Ishikawa (cell line): Measurements from ENCODE around the gene UBXN10.

Experiments used
- CEBPB ChIP-seq: IDR thresholded peaks from 2 replicates; pipeline ENCODE4 v1.6.1; 2012
- CREB1 ChIP-seq: IDR thresholded peaks from 2 replicates; pipeline ENCODE4 v1.6.1; 2012; ENCODE audit warnings: low read depth
- EGR1 ChIP-seq: IDR thresholded peaks from 2 replicates; pipeline ENCODE4 v1.6.1; 2012
- EP300 ChIP-seq: IDR thresholded peaks from 2 replicates; pipeline ENCODE4 v1.6.1; 2012; ENCODE audit warnings: borderline replicate concordance
- FOXM1 ChIP-seq: IDR thresholded peaks from 2 replicates; pipeline ENCODE4 v1.6.1; 2012; ENCODE audit warnings: low read depth, borderline replicate concordance
- MAX ChIP-seq: IDR thresholded peaks from 2 replicates; pipeline ENCODE4 v1.6.1; 2012
- NFIC ChIP-seq: IDR thresholded peaks from 2 replicates; pipeline ENCODE4 v1.6.1; 2012
- RAD21 ChIP-seq: IDR thresholded peaks from 2 replicates; pipeline ENCODE4 v1.6.1; 2012; ENCODE audit warnings: low read depth
- REST ChIP-seq: IDR thresholded peaks from 2 replicates; pipeline ENCODE4 v1.6.1; 2012; ENCODE audit warnings: low read depth, mild to moderate bottlenecking
- TAF1 ChIP-seq: IDR thresholded peaks from 2 replicates; pipeline ENCODE4 v1.6.1; 2012; ENCODE audit warnings: low read depth, mild to moderate bottlenecking
- TCF12 ChIP-seq: IDR thresholded peaks from 2 replicates; pipeline ENCODE4 v1.6.1; 2012; ENCODE audit warnings: low read depth
- TEAD4 ChIP-seq: IDR thresholded peaks from 2 replicates; pipeline ENCODE4 v1.6.1; 2012
- USF1 ChIP-seq: IDR thresholded peaks from 2 replicates; pipeline ENCODE4 v1.6.1; 2012
- YY1 ChIP-seq: IDR thresholded peaks from 2 replicates; pipeline ENCODE4 v1.6.1; 2012; ENCODE audit warnings: low read depth
- ZBTB7A ChIP-seq: IDR thresholded peaks from 2 replicates; pipeline ENCODE4 v1.6.1; 2012; ENCODE audit warnings: low read depth

UBXN10 gene

GRCh38 chr1:20202166-20202565 is 16.3 kb downstream of the UBXN10 start:
- TF ChIP-seq NFIC, result no peak
- no peak for TF ChIP-seq CREB1
- TF ChIP-seq MAX, result no peak
- TF ChIP-seq EGR1, result no peak
- no peak for TF ChIP-seq FOXM1
- TF ChIP-seq USF1, result no peak
- no peak for TF ChIP-seq TEAD4
- no peak for TF ChIP-seq REST
- TF ChIP-seq TCF12, result no peak
- no peak for TF ChIP-seq RAD21
- TF ChIP-seq TAF1, result no peak
- no peak for TF ChIP-seq ZBTB7A
- no peak for TF ChIP-seq YY1
- no peak for TF ChIP-seq EP300
- TF ChIP-seq CEBPB, result no peak

- TF ChIP-seq EP300, result no peak
Observed at GRCh38 chr1:20207546-20207945, 21.6 kb downstream of the UBXN10 start.

- no peak for TF ChIP-seq REST
- TF ChIP-seq NFIC, result no peak
- no peak for TF ChIP-seq CREB1
- no peak for TF ChIP-seq TEAD4
- no peak for TF ChIP-seq CEBPB
- no peak for TF ChIP-seq FOXM1
- TF ChIP-seq YY1, result no peak
- TF ChIP-seq TCF12, result no peak
- TF ChIP-seq ZBTB7A, result no peak
- no peak for TF ChIP-seq USF1
- TF ChIP-seq RAD21, result no peak
- no peak for TF ChIP-seq MAX
- TF ChIP-seq TAF1, result no peak
- TF ChIP-seq EGR1, result no peak
- no peak for TF ChIP-seq EP300
Observed at GRCh38 chr1:20209471-20209870, 23.6 kb downstream of the UBXN10 start.

GRCh38 chr1:20210736-20211460 is 25.0 kb downstream of the UBXN10 start:
- TF ChIP-seq CEBPB (no peak), NFIC (no peak), EP300 (no peak), REST (no peak), YY1 (no peak), USF1 (no peak), MAX (no peak), TEAD4 (no peak), TCF12 (no peak), ZBTB7A (no peak), FOXM1 (no peak), RAD21 (no peak), EGR1 (no peak), TAF1 (no peak)
